ENCODE data around the gene RARB. TPM values are rescaled to one million over a fixed set of nuclear protein-coding genes. Genes with fewer than 3 reads are reported as not detected.
A peak's percentile ranks its signal among the peaks of the same experiment; 100 is the strongest.

Gene RARB
- not detected for total RNA-seq

GRCh38 chr3:25427942-25428788 lies at the start of gene RARB:
RARB (plus strand) TSS chr3:25428263; CDS start chr3:25428732, 469 bp downstream.
- Mint-ChIP-seq H3K36me3 (ENCODE audit: insufficient read depth in 2 of 2) (no peaks in the 10 kb centered on the region), H3K4me1 (ENCODE audit: low read depth) (no peaks in the 10 kb centered on the region), H3K9me3 (no peaks in the 10 kb centered on the region), H3K4me3 (peak within 1 kb of the TSS; percentile 54 to 60), H3K27me3 (ENCODE audit: low read depth) (peaks cover 62% of the 10 kb centered on the region), H3K27ac (no peak within 1 kb of the TSS)
- ATAC-seq (replicated peaks in 1 of 2): no peak
- DNase-seq: no peak

- H3K4me3 Mint-ChIP-seq: no peak overlapping the region
- H3K4me1 Mint-ChIP-seq (ENCODE audit: low read depth): no peaks in the 10 kb centered on the region
- no peaks in the 10 kb centered on the region for H3K36me3 Mint-ChIP-seq (ENCODE audit: insufficient read depth in 2 of 2)
- no peaks in the 10 kb centered on the region for H3K27me3 Mint-ChIP-seq (ENCODE audit: low read depth)
- DNase-seq: no peak
- no peak overlapping the region for H3K27ac Mint-ChIP-seq
- peaks cover 0 to 1% of the 10 kb centered on the region in 2 donors for H3K9me3 Mint-ChIP-seq
- ATAC-seq (replicated peaks in 1 of 2): no peak
These were observed 49.2 kb upstream of the RARB start for GRCh38 chr3:25378786-25379311.

GRCh38 chr3:25380222-25380739 lies 47.8 kb upstream of the RARB start:
- H3K27ac Mint-ChIP-seq: no peak overlapping the region
- H3K36me3 Mint-ChIP-seq (ENCODE audit: insufficient read depth in 2 of 2): no peaks in the 10 kb centered on the region
- DNase-seq (no peak), ATAC-seq (replicated peaks in 1 of 2) (no peak)
- H3K9me3 Mint-ChIP-seq: peaks cover 0 to 1% of the 10 kb centered on the region in 2 donors
- no peak overlapping the region for H3K4me3 Mint-ChIP-seq
- H3K4me1 Mint-ChIP-seq (ENCODE audit: low read depth): no peaks in the 10 kb centered on the region
- H3K27me3 Mint-ChIP-seq (ENCODE audit: low read depth): no peaks in the 10 kb centered on the region

GRCh38 chr3:25381083-25381482 lies 47.0 kb upstream of the RARB start:
- H3K4me1 Mint-ChIP-seq (ENCODE audit: low read depth): no peaks in the 10 kb centered on the region
- DNase-seq (no peak), ATAC-seq (replicated peaks in 1 of 2) (no peak)
- no peak overlapping the region for H3K27ac Mint-ChIP-seq
- no peaks in the 10 kb centered on the region for H3K27me3 Mint-ChIP-seq (ENCODE audit: low read depth)
- peaks cover 0 to 1% of the 10 kb centered on the region in 2 donors for H3K9me3 Mint-ChIP-seq
- no peak overlapping the region for H3K4me3 Mint-ChIP-seq
- H3K36me3 Mint-ChIP-seq (ENCODE audit: insufficient read depth in 2 of 2): no peaks in the 10 kb centered on the region

GRCh38 chr3:25384471-25384870 lies 43.6 kb upstream of the RARB start:
- H3K9me3 Mint-ChIP-seq: peaks cover 0 to 1% of the 10 kb centered on the region in 2 donors
- no peaks in the 10 kb centered on the region for H3K36me3 Mint-ChIP-seq (ENCODE audit: insufficient read depth in 2 of 2)
- no peaks in the 10 kb centered on the region for H3K4me1 Mint-ChIP-seq (ENCODE audit: low read depth)
- no peak overlapping the region for H3K4me3 Mint-ChIP-seq
- DNase-seq: no peak
- no peak overlapping the region for H3K27ac Mint-ChIP-seq
- no peak for ATAC-seq (replicated peaks in 1 of 2)
- H3K27me3 Mint-ChIP-seq (ENCODE audit: low read depth): no peaks in the 10 kb centered on the region

- DNase-seq (no peak), ATAC-seq (replicated peaks in 1 of 2) (no peak)
- Mint-ChIP-seq H3K27me3 (ENCODE audit: low read depth) (no peaks in the 10 kb centered on the region), H3K27ac (no peak overlapping the region), H3K9me3 (peaks cover 0 to 1% of the 10 kb centered on the region in 2 donors), H3K4me3 (no peak overlapping the region), H3K4me1 (ENCODE audit: low read depth) (no peaks in the 10 kb centered on the region), H3K36me3 (ENCODE audit: insufficient read depth in 2 of 2) (no peaks in the 10 kb centered on the region)
These were observed 42.1 kb upstream of the RARB start for GRCh38 chr3:25385807-25386460.

- no peak overlapping the region for H3K27ac Mint-ChIP-seq
- H3K4me3 Mint-ChIP-seq: no peak overlapping the region
- H3K27me3 Mint-ChIP-seq (ENCODE audit: low read depth): no peaks in the 10 kb centered on the region
- peaks cover 0 to 2% of the 10 kb centered on the region in 2 donors for H3K9me3 Mint-ChIP-seq
- DNase-seq (no peak), ATAC-seq (replicated peaks in 1 of 2) (no peak)
- no peaks in the 10 kb centered on the region for H3K36me3 Mint-ChIP-seq (ENCODE audit: insufficient read depth in 2 of 2)
- H3K4me1 Mint-ChIP-seq (ENCODE audit: low read depth): no peaks in the 10 kb centered on the region
These were observed 41.3 kb upstream of the RARB start for GRCh38 chr3:25386686-25387255.

- H3K4me1 Mint-ChIP-seq (ENCODE audit: low read depth): no peaks in the 10 kb centered on the region
- H3K27ac Mint-ChIP-seq: no peak overlapping the region
- H3K36me3 Mint-ChIP-seq (ENCODE audit: insufficient read depth in 2 of 2): no peaks in the 10 kb centered on the region
- H3K4me3 Mint-ChIP-seq: no peak overlapping the region
- ATAC-seq (replicated peaks in 1 of 2): no peak
- peaks cover 1 to 9% of the 10 kb centered on the region in 2 donors for H3K9me3 Mint-ChIP-seq
- no peaks in the 10 kb centered on the region for H3K27me3 Mint-ChIP-seq (ENCODE audit: low read depth)
- DNase-seq: no peak
These were observed 37.5 kb upstream of the RARB start for GRCh38 chr3:25390605-25391004.

- no peak overlapping the region for H3K4me3 Mint-ChIP-seq
- no peak for DNase-seq
- no peaks in the 10 kb centered on the region for H3K4me1 Mint-ChIP-seq (ENCODE audit: low read depth)
- H3K9me3 Mint-ChIP-seq: peaks cover 1 to 9% of the 10 kb centered on the region in 2 donors
- no peaks in the 10 kb centered on the region for H3K36me3 Mint-ChIP-seq (ENCODE audit: insufficient read depth in 2 of 2)
- H3K27ac Mint-ChIP-seq: no peak overlapping the region
- no peak for ATAC-seq (replicated peaks in 1 of 2)
- no peaks in the 10 kb centered on the region for H3K27me3 Mint-ChIP-seq (ENCODE audit: low read depth)
These were observed 31.8 kb upstream of the RARB start for GRCh38 chr3:25396251-25396650.

- ATAC-seq (replicated peaks in 1 of 2) (no peak), DNase-seq (no peak)
- Mint-ChIP-seq H3K4me1 (ENCODE audit: low read depth) (no peaks in the 10 kb centered on the region), H3K27ac (no peak overlapping the region), H3K4me3 (no peak overlapping the region), H3K27me3 (ENCODE audit: low read depth) (no peaks in the 10 kb centered on the region), H3K9me3 (peaks cover 0 to 11% of the 10 kb centered on the region in 2 donors), H3K36me3 (ENCODE audit: insufficient read depth in 2 of 2) (no peaks in the 10 kb centered on the region)
These were observed 31.4 kb upstream of the RARB start for GRCh38 chr3:25396686-25397085.

- no peak for DNase-seq
- no peaks in the 10 kb centered on the region for H3K27me3 Mint-ChIP-seq (ENCODE audit: low read depth)
- ATAC-seq (replicated peaks in 1 of 2): no peak
These were observed 30.9 kb upstream of the RARB start for GRCh38 chr3:25397150-25397549.

GRCh38 chr3:25400587-25400986 lies 27.5 kb upstream of the RARB start:
- Mint-ChIP-seq H3K4me1 (ENCODE audit: low read depth) (no peaks in the 10 kb centered on the region), H3K9me3 (peaks cover 0 to 6% of the 10 kb centered on the region in 2 donors)

More at GRCh38 chr3:25397150-25397549, 30.9 kb upstream of the RARB start:
- no peak overlapping the region for H3K4me3 Mint-ChIP-seq
- peaks cover 0 to 12% of the 10 kb centered on the region in 2 donors for H3K9me3 Mint-ChIP-seq
- no peaks in the 10 kb centered on the region for H3K4me1 Mint-ChIP-seq (ENCODE audit: low read depth)
- no peak overlapping the region for H3K27ac Mint-ChIP-seq
- H3K36me3 Mint-ChIP-seq (ENCODE audit: insufficient read depth in 2 of 2): no peaks in the 10 kb centered on the region

GRCh38 chr3:25403968-25404367 lies 24.1 kb upstream of the RARB start:
- Mint-ChIP-seq H3K4me1 (ENCODE audit: low read depth) (no peaks in the 10 kb centered on the region), H3K27me3 (ENCODE audit: low read depth) (no peaks in the 10 kb centered on the region), H3K4me3 (no peak overlapping the region), H3K27ac (no peak overlapping the region), H3K9me3 (peaks cover 0 to 6% of the 10 kb centered on the region in 2 donors), H3K36me3 (ENCODE audit: insufficient read depth in 2 of 2) (no peaks in the 10 kb centered on the region)
- ATAC-seq (replicated peaks in 1 of 2): no peak
- DNase-seq: no peak

More at GRCh38 chr3:25400587-25400986, 27.5 kb upstream of the RARB start:
- no peak overlapping the region for H3K4me3 Mint-ChIP-seq
- DNase-seq (no peak), ATAC-seq (replicated peaks in 1 of 2) (no peak)
- H3K36me3 Mint-ChIP-seq (ENCODE audit: insufficient read depth in 2 of 2): no peaks in the 10 kb centered on the region
- no peaks in the 10 kb centered on the region for H3K27me3 Mint-ChIP-seq (ENCODE audit: low read depth)
- no peak overlapping the region for H3K27ac Mint-ChIP-seq
